GM20000 (cell line): Measurements from ENCODE around the gene NPPC.

ENCODE experiments used
- DNase-seq: peaks from one replicate; pipeline ENCODE4 v3.0.0; 2012; ENCODE audit warnings: low spot score
- TF ChIP-seq, protein P1 (sequence below): IDR thresholded peaks from 2 replicates; pipeline ENCODE4 v1.5.1; 2012; ENCODE audit warnings: mild to moderate bottlenecking, control low read depth; ENCODE audit errors: extremely low read depth, missing control alignments

NPPC gene, protein sequence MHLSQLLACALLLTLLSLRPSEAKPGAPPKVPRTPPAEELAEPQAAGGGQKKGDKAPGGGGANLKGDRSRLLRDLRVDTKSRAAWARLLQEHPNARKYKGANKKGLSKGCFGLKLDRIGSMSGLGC

DNA sequence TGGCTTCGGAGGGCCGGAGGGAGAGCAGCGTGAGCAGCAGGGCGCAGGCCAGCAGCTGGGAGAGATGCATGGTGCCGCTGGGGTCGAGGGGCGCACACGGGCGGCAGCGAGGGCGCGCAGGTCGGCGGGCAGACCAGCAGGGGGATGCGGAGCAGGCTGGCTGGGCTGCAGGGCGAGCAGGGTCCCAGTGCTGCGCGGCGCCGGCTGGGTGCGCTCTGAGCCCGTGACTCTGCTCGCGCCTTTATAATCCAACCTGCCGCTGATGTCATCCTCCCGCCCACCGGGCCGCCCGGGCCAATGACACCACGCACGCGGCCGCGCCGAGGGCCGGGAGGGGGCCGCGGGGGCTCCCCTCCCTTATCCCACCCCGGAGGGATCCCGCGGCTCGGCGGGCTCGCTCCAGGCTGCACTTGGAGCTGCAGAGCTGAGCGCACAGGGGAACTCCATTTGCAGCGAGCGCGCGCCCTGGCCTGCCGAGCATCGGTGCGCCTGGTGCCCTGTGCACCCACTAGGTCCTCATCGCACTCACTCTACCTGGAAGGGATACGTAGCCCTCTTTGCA is at the start of gene NPPC:
Gene NPPC (minus strand): TSS at position 217 of the 562 bp plus-strand sequence. CDS start 147 bp downstream, at position 70.
- DNase-seq: peak; percentile 88
- TF ChIP-seq, protein P1, sequence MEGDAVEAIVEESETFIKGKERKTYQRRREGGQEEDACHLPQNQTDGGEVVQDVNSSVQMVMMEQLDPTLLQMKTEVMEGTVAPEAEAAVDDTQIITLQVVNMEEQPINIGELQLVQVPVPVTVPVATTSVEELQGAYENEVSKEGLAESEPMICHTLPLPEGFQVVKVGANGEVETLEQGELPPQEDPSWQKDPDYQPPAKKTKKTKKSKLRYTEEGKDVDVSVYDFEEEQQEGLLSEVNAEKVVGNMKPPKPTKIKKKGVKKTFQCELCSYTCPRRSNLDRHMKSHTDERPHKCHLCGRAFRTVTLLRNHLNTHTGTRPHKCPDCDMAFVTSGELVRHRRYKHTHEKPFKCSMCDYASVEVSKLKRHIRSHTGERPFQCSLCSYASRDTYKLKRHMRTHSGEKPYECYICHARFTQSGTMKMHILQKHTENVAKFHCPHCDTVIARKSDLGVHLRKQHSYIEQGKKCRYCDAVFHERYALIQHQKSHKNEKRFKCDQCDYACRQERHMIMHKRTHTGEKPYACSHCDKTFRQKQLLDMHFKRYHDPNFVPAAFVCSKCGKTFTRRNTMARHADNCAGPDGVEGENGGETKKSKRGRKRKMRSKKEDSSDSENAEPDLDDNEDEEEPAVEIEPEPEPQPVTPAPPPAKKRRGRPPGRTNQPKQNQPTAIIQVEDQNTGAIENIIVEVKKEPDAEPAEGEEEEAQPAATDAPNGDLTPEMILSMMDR: peak; percentile 59

DNA sequence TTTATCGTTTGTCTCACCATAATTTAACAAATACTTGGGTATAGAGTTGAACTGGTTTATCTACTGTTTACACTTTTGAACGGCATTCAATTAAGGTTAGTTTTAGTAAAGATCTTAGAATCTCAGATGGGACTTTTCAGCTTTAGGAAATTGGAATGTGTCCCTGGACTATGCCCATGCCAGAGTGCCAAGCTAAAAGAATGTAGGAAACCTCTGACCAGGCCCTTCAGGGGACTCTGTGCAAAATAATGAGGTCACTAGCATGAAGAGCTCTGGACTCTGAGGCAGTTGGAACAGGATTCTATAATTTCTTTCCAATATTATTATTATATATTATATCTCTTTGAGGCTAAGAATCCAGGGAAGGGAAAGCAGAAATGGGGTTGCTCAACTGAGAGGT is 48.8 kb upstream of the NPPC start:
- TF ChIP-seq, protein P1: no peak
- DNase-seq: no peak

DNA sequence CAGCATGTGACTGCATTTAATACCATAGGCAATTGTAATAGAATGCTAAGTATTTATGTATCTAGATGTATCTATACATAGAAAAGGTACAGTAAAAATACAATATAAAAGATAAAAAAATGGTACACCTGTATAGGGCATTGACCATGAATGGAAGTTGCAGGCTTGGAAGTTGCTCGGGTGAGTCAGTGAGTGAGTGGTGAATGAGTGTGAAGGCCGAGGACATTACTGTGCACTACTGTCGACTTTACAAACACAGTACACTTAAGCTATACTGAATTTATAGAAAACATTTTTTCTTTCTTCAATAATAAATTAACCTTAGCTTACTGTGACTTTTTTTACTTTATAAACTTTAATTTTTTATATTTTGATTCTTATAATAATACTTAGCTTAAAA is 44.3 kb upstream of the NPPC start:
- DNase-seq: no peak
- TF ChIP-seq, protein P1: no peak

DNA sequence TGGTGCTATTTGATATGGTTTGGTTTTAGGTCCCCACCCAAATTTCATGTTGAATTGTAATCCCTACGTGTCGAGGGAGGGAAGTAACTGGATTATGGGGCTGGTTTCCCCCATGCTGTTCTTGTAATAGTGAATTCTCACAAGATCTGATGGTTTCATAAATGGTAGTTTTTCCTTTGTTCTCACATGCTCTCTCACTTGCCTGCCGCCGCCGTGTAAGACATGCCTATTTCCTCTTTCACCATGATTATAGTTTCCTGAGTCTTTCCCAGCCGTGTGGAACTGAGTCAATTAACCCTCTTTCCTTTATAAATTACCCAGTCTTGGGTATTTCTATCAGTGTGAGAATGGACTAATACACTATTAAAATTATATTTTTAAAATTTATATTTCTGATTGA is 42.6 kb upstream of the NPPC start:
- TF ChIP-seq, protein P1: no peak
- DNase-seq: no peak

DNA sequence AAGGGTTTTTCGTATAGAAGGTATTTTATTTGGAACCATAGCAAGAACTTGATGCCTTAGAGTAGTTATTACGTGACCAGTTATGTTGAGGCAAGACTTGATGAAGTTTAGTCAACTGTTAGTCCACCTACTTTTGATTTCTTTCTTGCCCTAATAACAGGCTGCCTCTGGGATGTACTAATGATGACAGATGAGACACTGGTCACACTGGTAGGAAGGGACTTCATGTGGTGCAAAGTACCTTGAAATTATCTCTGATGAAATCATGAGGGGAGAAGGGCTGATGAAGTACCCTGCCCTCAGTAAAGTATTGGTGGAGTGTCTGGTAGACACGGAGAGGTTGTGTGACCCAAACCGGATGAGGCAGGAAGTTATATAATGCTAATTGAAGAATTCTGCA is 40.7 kb upstream of the NPPC start:
- TF ChIP-seq, protein P1: no peak
- DNase-seq: no peak

DNA sequence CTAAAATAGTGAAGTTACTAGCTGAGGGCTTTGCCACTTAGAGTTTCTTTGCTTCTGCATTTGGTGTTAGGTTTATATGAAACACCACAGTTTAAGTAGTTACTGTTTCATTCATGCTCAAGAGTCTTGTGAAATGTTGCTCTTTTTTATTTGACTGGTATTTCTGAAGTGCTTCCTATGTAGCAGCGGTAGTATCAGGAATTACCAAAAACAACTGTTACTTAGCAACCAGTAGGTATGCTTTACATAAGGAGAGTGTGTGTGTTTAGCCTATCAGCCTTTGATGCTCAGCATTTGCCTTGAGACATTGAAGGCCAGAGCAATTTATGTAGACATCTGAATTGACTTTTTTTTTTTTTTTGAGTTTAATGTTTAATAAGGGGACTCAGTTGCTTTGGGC is 38.9 kb upstream of the NPPC start:
- TF ChIP-seq, protein P1: no peak
- no peak for DNase-seq

DNA sequence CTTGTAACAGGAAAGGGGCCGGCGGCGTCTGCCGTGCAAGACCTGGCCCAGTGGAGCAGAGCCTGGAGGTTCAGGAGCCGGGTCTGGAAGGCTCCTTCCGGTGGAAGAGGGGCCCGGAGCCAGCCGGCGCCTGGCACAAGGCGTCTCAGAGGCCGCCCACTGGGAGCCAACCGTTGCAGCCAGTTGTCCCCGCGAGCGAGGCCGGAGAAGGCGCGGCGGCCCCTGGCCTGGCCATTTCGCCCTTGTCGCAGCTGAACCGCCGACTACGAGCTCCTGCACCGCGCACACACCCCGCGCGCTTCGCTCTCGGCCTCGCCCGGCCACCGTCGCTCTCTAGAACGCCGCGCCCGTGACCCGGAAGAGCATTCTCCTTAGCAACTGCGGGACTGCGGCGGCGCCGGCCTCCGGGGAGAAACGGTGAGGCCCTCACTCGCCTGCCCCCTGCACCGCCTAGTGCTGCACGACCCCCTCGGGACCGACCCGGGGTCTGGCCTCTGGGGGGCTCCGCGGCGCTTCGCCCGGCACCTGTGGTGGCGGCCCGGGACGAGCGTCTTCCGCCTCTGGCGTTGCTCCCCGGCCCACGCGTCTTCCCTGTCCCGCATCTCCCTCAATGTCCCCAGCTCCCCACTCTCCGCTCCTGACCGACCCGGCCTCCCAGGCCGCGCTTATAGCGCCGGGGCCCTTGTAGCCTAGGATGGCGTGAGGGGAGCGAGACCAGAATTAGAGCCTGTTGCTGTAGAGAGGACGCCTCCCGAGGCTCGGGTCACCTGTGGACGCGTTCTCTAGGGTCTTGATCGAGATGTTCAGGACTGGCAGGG is 35.4 kb upstream of the NPPC start, which contains the start of gene DIS3L2:
Gene DIS3L2 (plus strand): TSS at position 365 of the 818 bp plus-strand sequence. CDS start 53,215 bp downstream, outside the sequence.
- TF ChIP-seq, protein P1: no peak
- DNase-seq: peak; percentile 94
